Measurements from ENCODE around the gene DPP6. TPM values are rescaled to one million over a fixed set of nuclear protein-coding genes. Genes with fewer than 3 reads are reported as not detected.

DPP6 gene
- total RNA-seq, 1 donor from 2014 or later, result not detected

GRCh38 chr7:154695836-154696235 lies 643.6 kb downstream of the DPP6 start:
- intact Hi-C loops (cut with micrococcal nuclease), result no loop called here

GRCh38 chr7:154696556-154696955 lies 644.4 kb downstream of the DPP6 start:
- intact Hi-C loops (cut with micrococcal nuclease), result no loop called here

- intact Hi-C loops (cut with micrococcal nuclease), result no loop called here
These were observed 646.6 kb downstream of the DPP6 start for GRCh38 chr7:154698726-154699291.

GRCh38 chr7:154699417-154699816 lies 647.2 kb downstream of the DPP6 start:
- intact Hi-C loops (cut with micrococcal nuclease), result no loop called here

- intact Hi-C loops (cut with micrococcal nuclease), result no loop called here
These were observed 657.8 kb downstream of the DPP6 start for GRCh38 chr7:154709840-154710520.

GRCh38 chr7:154720016-154720415 lies 667.8 kb downstream of the DPP6 start:
- intact Hi-C loops (cut with micrococcal nuclease), result no loop called here

GRCh38 chr7:154721086-154721485 lies 668.9 kb downstream of the DPP6 start:
- intact Hi-C loops (cut with micrococcal nuclease), result no loop called here

GRCh38 chr7:154726368-154726767 lies 674.2 kb downstream of the DPP6 start:
- intact Hi-C loops (cut with micrococcal nuclease), result no loop called here

- intact Hi-C loops (cut with micrococcal nuclease), result no loop called here
These were observed 676.9 kb downstream of the DPP6 start for GRCh38 chr7:154729056-154729455.

- intact Hi-C loops (cut with micrococcal nuclease), result no loop called here
These were observed 683.6 kb downstream of the DPP6 start for GRCh38 chr7:154735766-154736165.

GRCh38 chr7:154736389-154736788 lies 684.2 kb downstream of the DPP6 start:
- intact Hi-C loops (cut with micrococcal nuclease), result no loop called here

GRCh38 chr7:154738216-154738615 lies 686.0 kb downstream of the DPP6 start:
- intact Hi-C loops (cut with micrococcal nuclease), result no loop called here

- intact Hi-C loops (cut with micrococcal nuclease), result no loop called here
These were observed 688.9 kb downstream of the DPP6 start for GRCh38 chr7:154741131-154741530.

- intact Hi-C loops (cut with micrococcal nuclease), result no loop called here
These were observed 691.0 kb downstream of the DPP6 start for GRCh38 chr7:154743206-154743605.

GRCh38 chr7:154744256-154744860 lies 692.2 kb downstream of the DPP6 start:
- intact Hi-C loops (cut with micrococcal nuclease), result no loop called here

GRCh38 chr7:154744861-154745258 lies 692.7 kb downstream of the DPP6 start:
- intact Hi-C loops (cut with micrococcal nuclease), result no loop called here

- intact Hi-C loops (cut with micrococcal nuclease), result no loop called here
These were observed 694.6 kb downstream of the DPP6 start for GRCh38 chr7:154746571-154747360.

GRCh38 chr7:154748089-154748786 lies 696.0 kb downstream of the DPP6 start:
- intact Hi-C loops (cut with micrococcal nuclease), result no loop called here

GRCh38 chr7:154750353-154750801 lies 698.2 kb downstream of the DPP6 start:
- intact Hi-C loops (cut with micrococcal nuclease), result no loop called here

GRCh38 chr7:154753226-154753625 lies 701.0 kb downstream of the DPP6 start:
- intact Hi-C loops (cut with micrococcal nuclease), result no loop called here

GRCh38 chr7:154757756-154758155 lies 705.6 kb downstream of the DPP6 start:
- intact Hi-C loops (cut with micrococcal nuclease), result no loop called here
